GM12874 (cell line): ENCODE measurements around the gene LDB3.

ENCODE experiments used
- TF ChIP-seq, protein P1 (sequence below): IDR thresholded peaks from 2 replicates; pipeline ENCODE4 v1.5.1; 2011; ENCODE audit warnings: low read depth, mild to moderate bottlenecking, control low read depth, low read length, moderate library complexity; ENCODE audit not compliant: insufficient read depth

Gene LDB3

DNA sequence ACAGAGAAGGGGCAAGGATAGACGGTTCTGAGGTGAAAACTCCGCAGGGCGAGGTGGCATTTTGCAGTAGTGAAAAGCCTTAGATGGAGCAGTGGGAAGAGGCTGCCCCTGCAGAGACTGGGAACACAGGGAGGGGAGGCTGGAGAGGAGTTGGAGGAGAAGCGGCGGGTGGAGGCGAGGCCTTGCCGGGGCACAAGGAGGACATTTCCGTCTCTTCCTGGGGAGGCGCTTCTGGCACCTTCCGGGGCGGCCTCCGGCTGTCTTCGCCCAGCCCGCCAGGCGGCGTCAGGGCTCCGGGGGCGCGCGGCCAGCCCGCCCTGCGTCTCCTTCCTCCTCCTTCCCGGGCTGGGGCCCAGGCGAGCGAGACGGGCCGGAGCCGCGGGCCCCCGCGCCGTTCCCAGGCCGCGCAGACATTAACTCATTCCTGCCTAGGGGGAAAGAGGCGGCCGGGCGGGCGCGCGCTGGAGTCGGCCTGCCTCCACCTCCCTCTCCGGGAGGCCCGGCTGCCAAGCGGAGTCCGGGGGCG is 42.7 kb downstream of the LDB3 start:
- TF ChIP-seq, protein P1, sequence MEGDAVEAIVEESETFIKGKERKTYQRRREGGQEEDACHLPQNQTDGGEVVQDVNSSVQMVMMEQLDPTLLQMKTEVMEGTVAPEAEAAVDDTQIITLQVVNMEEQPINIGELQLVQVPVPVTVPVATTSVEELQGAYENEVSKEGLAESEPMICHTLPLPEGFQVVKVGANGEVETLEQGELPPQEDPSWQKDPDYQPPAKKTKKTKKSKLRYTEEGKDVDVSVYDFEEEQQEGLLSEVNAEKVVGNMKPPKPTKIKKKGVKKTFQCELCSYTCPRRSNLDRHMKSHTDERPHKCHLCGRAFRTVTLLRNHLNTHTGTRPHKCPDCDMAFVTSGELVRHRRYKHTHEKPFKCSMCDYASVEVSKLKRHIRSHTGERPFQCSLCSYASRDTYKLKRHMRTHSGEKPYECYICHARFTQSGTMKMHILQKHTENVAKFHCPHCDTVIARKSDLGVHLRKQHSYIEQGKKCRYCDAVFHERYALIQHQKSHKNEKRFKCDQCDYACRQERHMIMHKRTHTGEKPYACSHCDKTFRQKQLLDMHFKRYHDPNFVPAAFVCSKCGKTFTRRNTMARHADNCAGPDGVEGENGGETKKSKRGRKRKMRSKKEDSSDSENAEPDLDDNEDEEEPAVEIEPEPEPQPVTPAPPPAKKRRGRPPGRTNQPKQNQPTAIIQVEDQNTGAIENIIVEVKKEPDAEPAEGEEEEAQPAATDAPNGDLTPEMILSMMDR, result peak; percentile 94

GRCh38 chr10:86711513-86712316 is 43.4 kb downstream of the LDB3 start:
- TF ChIP-seq, protein P1, result no peak

DNA sequence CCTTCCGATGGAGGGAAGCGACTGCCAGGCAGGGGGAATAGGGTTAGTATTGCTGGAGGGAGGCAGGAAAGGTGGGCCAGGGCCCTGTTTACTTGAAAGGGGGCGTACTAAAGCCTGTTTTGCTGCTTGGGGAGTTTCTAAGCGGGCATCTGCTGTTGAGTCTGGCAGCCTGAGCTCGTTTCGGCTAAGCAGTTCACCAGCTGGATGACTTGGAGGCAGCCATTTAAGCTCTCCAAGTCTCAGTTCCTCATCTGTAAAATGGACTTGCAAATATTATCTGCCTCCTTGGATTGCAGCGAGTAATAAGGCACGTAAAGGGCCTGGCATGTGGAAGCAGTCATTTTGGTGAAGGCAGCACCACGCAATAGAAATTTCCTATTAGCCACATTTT is 44.0 kb downstream of the LDB3 start:
- TF ChIP-seq, protein P1, result no peak

DNA sequence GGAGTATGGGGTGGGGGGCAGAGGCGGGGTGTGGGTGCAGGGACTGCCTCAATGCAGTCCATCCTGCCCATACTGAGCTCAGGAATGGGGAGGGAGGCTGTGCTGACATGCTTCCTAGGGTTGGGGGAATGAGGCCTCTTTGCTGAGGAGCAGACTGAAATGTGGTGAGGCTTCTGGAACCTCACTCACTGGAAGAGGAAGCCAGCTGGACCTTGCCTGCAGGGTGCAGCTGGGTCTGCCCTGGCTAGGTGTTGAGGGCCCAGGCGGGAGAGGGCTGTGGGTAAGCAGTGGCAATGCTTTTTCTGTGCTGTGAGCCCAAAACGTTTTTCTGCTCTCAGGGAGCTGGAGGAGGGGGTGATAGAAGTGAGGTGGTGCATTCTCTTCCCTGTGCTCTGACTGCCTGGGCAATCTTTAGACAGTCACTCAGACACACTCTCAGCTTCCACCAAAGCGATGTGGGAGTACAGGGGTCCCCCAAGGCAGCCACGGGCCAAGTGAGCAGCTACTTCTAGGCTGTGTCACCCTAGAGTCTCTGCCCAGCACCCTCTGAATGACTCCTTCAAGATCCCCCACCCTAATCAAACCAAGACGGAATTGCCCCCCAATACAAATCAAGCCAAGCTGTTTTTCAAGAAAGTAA is 47.0 kb downstream of the LDB3 start:
- TF ChIP-seq, protein P1, result no peak

DNA sequence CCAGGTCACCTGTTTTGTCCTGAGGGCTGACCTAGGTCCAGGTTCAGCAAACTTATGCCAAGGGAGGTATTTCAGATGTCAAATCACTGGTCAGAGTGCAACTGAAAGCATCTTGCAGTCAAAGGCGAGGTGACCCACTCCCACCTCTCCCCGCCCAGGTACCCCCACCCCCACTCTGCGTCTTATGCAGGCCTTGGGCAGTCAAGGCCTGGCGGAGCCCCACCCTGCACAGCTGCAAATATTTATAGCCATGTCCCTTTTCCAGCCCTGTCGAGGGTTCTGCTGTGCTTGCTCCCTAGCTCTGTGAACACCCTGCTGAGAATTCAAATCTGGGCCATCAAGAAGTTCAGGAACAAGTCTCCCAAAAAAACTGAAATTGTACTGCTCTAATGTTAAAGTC is 47.5 kb downstream of the LDB3 start:
- TF ChIP-seq, protein P1, result no peak

GRCh38 chr10:86716466-86716865 is 48.2 kb downstream of the LDB3 start:
- TF ChIP-seq, protein P1, result no peak

DNA sequence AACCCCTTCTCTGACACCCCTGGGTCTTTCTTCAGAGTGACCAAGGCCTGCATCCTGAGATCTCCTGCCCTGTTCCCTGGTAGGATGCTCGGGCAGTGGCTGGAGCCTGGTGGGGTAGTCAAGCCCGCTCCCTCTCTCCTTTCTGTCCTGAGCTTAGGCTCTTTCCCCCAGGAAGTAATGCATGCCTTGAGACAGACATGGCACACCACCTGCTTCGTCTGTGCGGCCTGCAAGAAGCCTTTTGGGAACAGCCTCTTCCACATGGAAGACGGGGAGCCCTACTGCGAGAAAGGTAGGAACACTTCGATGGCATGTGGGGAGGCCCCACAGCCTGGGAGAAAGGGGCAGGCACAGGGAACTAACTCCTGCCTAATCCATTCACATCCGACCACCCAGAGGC is 50.2 kb downstream of the LDB3 start:
- TF ChIP-seq, protein P1, result no peak
